Mesendoderm (in vitro differentiated cells): ENCODE results near the gene IL26.

Experiments used
- DNase-seq: peaks from one replicate; pipeline ENCODE4 v3.0.0; 2013
- H2AK5ac ChIP-seq: 2 replicates; pipeline ENCODE4 v1.6.1; 2013; ENCODE audit warnings: low read length, inconsistent platforms
- H2BK120ac ChIP-seq: 2 replicates; pipeline ENCODE4 v1.6.1; 2013; ENCODE audit warnings: low read depth, mild to moderate bottlenecking, low read length, moderate library complexity, mixed read lengths
- H2BK15ac ChIP-seq: replicated peaks from 2 replicates; pipeline ENCODE4 v1.6.1; 2013; ENCODE audit warnings: low read depth, mild to moderate bottlenecking, moderate library complexity
- H2BK5ac ChIP-seq: 2 replicates; pipeline ENCODE4 v1.6.1; 2013; ENCODE audit warnings: low read length, inconsistent platforms
- H3K18ac ChIP-seq: 2 replicates; pipeline ENCODE4 v1.6.1; 2013; ENCODE audit warnings: mild to moderate bottlenecking, low read length, mixed read lengths
- H3K23ac ChIP-seq: one replicate; pipeline ENCODE4 v1.6.1; 2013; ENCODE audit warnings: low read length
- H3K27ac ChIP-seq: 2 replicates; pipeline ENCODE4 v1.5.1; 2013; ENCODE audit warnings: low read depth, mild to moderate bottlenecking, inconsistent platforms, low read length, moderate library complexity
- H3K27me3 ChIP-seq: 2 replicates; pipeline ENCODE4 v1.6.1; 2013; ENCODE audit warnings: low read length, control low read depth, mild to moderate bottlenecking, inconsistent platforms; ENCODE audit not compliant: insufficient read depth, poor library complexity
- H3K36me3 ChIP-seq: 2 replicates; pipeline ENCODE4 v1.6.1; 2013; ENCODE audit warnings: low read length, inconsistent platforms; ENCODE audit not compliant: control insufficient read depth, insufficient read depth
- H3K4ac ChIP-seq: one replicate; pipeline ENCODE4 v1.6.1; 2013; ENCODE audit warnings: low read depth, mild to moderate bottlenecking, low read length, moderate library complexity
- H3K4me1 ChIP-seq: 2 replicates; pipeline ENCODE4 v1.6.1; 2013; ENCODE audit warnings: low read depth, low read length, inconsistent platforms; ENCODE audit not compliant: control insufficient read depth
- H3K4me2 ChIP-seq: 2 replicates; pipeline ENCODE4 v1.6.1; 2013; ENCODE audit warnings: low read length
- H3K4me3 ChIP-seq: 2 replicates; pipeline ENCODE4 v1.5.1; 2013; ENCODE audit warnings: mild to moderate bottlenecking, low read length
- H3K56ac ChIP-seq: one replicate; pipeline ENCODE4 v1.6.1; 2013; ENCODE audit warnings: low read length
- H3K79me1 ChIP-seq: 2 replicates; pipeline ENCODE4 v1.6.1; 2013; ENCODE audit warnings: low read length, inconsistent platforms
- H3K79me2 ChIP-seq: 2 replicates; pipeline ENCODE4 v1.6.1; 2013; ENCODE audit warnings: mild to moderate bottlenecking, low read length; ENCODE audit not compliant: control insufficient read depth, insufficient read depth
- H3K9ac ChIP-seq: 2 replicates; pipeline ENCODE4 v1.6.1; 2013; ENCODE audit warnings: low read length, inconsistent platforms
- H4K5ac ChIP-seq: one replicate; pipeline ENCODE4 v1.6.1; 2013; ENCODE audit warnings: low read length
- H4K8ac ChIP-seq: one replicate; pipeline ENCODE4 v1.6.1; 2013; ENCODE audit warnings: low read depth, mild to moderate bottlenecking, control low read depth, low read length, moderate library complexity
- WGBS: extraction: QIAGEN DNeasy Blood & Tissue Kit; methylation state at CpG from one replicate; pipeline ENCODE4 v1.1.7; 2013; ENCODE audit warnings: low lambda C conversion rate, missing lambda C conversion rate; ENCODE audit not compliant: insufficient coverage; ENCODE audit errors: extremely low coverage; 5-methylcytosine and 5-hydroxymethylcytosine counted together

IL26 gene

GRCh38 chr12:68259318-68259940 is 33.8 kb upstream of the IL26 start:
- no CpG with 5 or more reads among the region's 3 CpGs for WGBS
- H4K5ac ChIP-seq, result no peak overlapping the region
- DNase-seq, result no peak

GRCh38 chr12:68253504-68253903 is 27.9 kb upstream of the IL26 start, which contains the start of gene IL22:
IL22 (minus strand) TSS chr12:68253604; CDS start chr12:68253448, 156 bp downstream.
- no peaks in the 10 kb centered on the region for H3K79me2 ChIP-seq
- H3K4ac ChIP-seq, result no peak within 1 kb of the TSS
- H2BK5ac ChIP-seq, result no peak within 1 kb of the TSS
- H3K18ac ChIP-seq, result no peak within 1 kb of the TSS
- H3K27me3 ChIP-seq, result no peaks in the 10 kb centered on the region
- H2BK15ac ChIP-seq, result no peak within 1 kb of the TSS
- H2AK5ac ChIP-seq, result no peak within 1 kb of the TSS
- WGBS, result no CpG with 5 or more reads among the region's 7 CpGs
- no peaks in the 10 kb centered on the region for H3K4me1 ChIP-seq
- no peaks in the 10 kb centered on the region for H3K36me3 ChIP-seq
- no peak within 1 kb of the TSS for H3K56ac ChIP-seq
- H2BK120ac ChIP-seq, result no peak within 1 kb of the TSS
- H3K79me1 ChIP-seq, result no peaks in the 10 kb centered on the region
- H3K27ac ChIP-seq, result no peak within 1 kb of the TSS
- DNase-seq, result no peak
- H3K4me2 ChIP-seq, result no peak within 1 kb of the TSS
- H4K8ac ChIP-seq, result no peak within 1 kb of the TSS
- H3K23ac ChIP-seq, result no peak within 1 kb of the TSS
- H3K4me3 ChIP-seq, result no peak within 1 kb of the TSS
- H4K5ac ChIP-seq, result no peak within 1 kb of the TSS
- no peak within 1 kb of the TSS for H3K9ac ChIP-seq

More at GRCh38 chr12:68259318-68259940, 33.8 kb upstream of the IL26 start:
- no peak overlapping the region for H3K9ac ChIP-seq
- H3K4me2 ChIP-seq, result no peak overlapping the region
- H2AK5ac ChIP-seq, result no peak overlapping the region
- no peak overlapping the region for H3K4ac ChIP-seq
- H3K27ac ChIP-seq, result no peak overlapping the region
- no peak overlapping the region for H3K56ac ChIP-seq
- no peak overlapping the region for H3K18ac ChIP-seq
- no peak overlapping the region for H2BK120ac ChIP-seq
- H3K4me1 ChIP-seq, result no peaks in the 10 kb centered on the region
- no peak overlapping the region for H3K23ac ChIP-seq
- no peak overlapping the region for H2BK5ac ChIP-seq
- no peaks in the 10 kb centered on the region for H3K36me3 ChIP-seq
- H4K8ac ChIP-seq, result no peak overlapping the region
- no peak overlapping the region for H3K4me3 ChIP-seq
- H3K79me2 ChIP-seq, result no peaks in the 10 kb centered on the region
- H3K79me1 ChIP-seq, result no peaks in the 10 kb centered on the region
- H2BK15ac ChIP-seq, result no peak overlapping the region
- no peaks in the 10 kb centered on the region for H3K27me3 ChIP-seq

GRCh38 chr12:68252077-68252476 is 26.5 kb upstream of the IL26 start:
- Histone ChIP-seq H3K4me1 (no peaks in the 10 kb centered on the region), H3K9ac (no peak overlapping the region), H3K79me1 (no peaks in the 10 kb centered on the region), H3K4me2 (no peak overlapping the region), H3K4me3 (no peak overlapping the region), H2BK15ac (no peak overlapping the region), H3K79me2 (no peaks in the 10 kb centered on the region), H3K36me3 (no peaks in the 10 kb centered on the region), H3K56ac (no peak overlapping the region), H3K18ac (no peak overlapping the region), H2BK120ac (no peak overlapping the region), H3K27ac (no peak overlapping the region), H4K5ac (no peak overlapping the region), H4K8ac (no peak overlapping the region), H3K4ac (no peak overlapping the region), H2BK5ac (no peak overlapping the region), H2AK5ac (no peak overlapping the region), H3K27me3 (no peaks in the 10 kb centered on the region), H3K23ac (no peak overlapping the region)
- no peak for DNase-seq
- WGBS, result no CpG with 5 or more reads among the region's 5 CpGs

GRCh38 chr12:68250454-68250853 is 24.8 kb upstream of the IL26 start:
- no peak overlapping the region for H2BK15ac ChIP-seq
- H3K4ac ChIP-seq, result no peak overlapping the region
- H4K5ac ChIP-seq, result no peak overlapping the region
- H3K27me3 ChIP-seq, result no peaks in the 10 kb centered on the region
- DNase-seq, result no peak
- H3K9ac ChIP-seq, result no peak overlapping the region
- H3K79me2 ChIP-seq, result no peaks in the 10 kb centered on the region
- H3K23ac ChIP-seq, result no peak overlapping the region
- no peak overlapping the region for H3K4me3 ChIP-seq
- H3K36me3 ChIP-seq, result no peaks in the 10 kb centered on the region
- no peaks in the 10 kb centered on the region for H3K79me1 ChIP-seq
- H4K8ac ChIP-seq, result no peak overlapping the region
- no peak overlapping the region for H3K27ac ChIP-seq
- no peak overlapping the region for H2BK5ac ChIP-seq
- no CpG with 5 or more reads among the region's 3 CpGs for WGBS
- H3K18ac ChIP-seq, result no peak overlapping the region
- H2BK120ac ChIP-seq, result no peak overlapping the region
- H3K56ac ChIP-seq, result no peak overlapping the region
- H3K4me2 ChIP-seq, result no peak overlapping the region
- no peaks in the 10 kb centered on the region for H3K4me1 ChIP-seq
- no peak overlapping the region for H2AK5ac ChIP-seq

- Histone ChIP-seq H3K4me3 (no peak overlapping the region), H3K4me2 (no peak overlapping the region), H2AK5ac (no peak overlapping the region), H3K79me1 (no peaks in the 10 kb centered on the region), H3K18ac (no peak overlapping the region), H3K4me1 (no peaks in the 10 kb centered on the region), H2BK15ac (no peak overlapping the region), H2BK120ac (no peak overlapping the region), H3K79me2 (no peaks in the 10 kb centered on the region), H3K9ac (no peak overlapping the region), H3K36me3 (no peaks in the 10 kb centered on the region), H3K27ac (no peak overlapping the region), H3K4ac (no peak overlapping the region), H2BK5ac (no peak overlapping the region), H3K27me3 (no peaks in the 10 kb centered on the region), H4K5ac (no peak overlapping the region), H3K56ac (no peak overlapping the region), H3K23ac (no peak overlapping the region), H4K8ac (no peak overlapping the region)
- no peak for DNase-seq
Observed at GRCh38 chr12:68247785-68248184, 22.2 kb upstream of the IL26 start.

GRCh38 chr12:68246350-68246749 is 20.7 kb upstream of the IL26 start:
- Histone ChIP-seq H3K4me1 (no peaks in the 10 kb centered on the region), H3K56ac (no peak overlapping the region), H3K9ac (no peak overlapping the region), H2BK5ac (no peak overlapping the region), H3K4me2 (no peak overlapping the region), H3K4me3 (no peak overlapping the region), H3K18ac (no peak overlapping the region), H3K23ac (no peak overlapping the region), H2BK15ac (no peak overlapping the region), H2AK5ac (no peak overlapping the region), H3K4ac (no peak overlapping the region), H3K27me3 (no peaks in the 10 kb centered on the region), H3K27ac (no peak overlapping the region), H2BK120ac (no peak overlapping the region), H3K36me3 (no peaks in the 10 kb centered on the region), H4K8ac (no peak overlapping the region), H3K79me1 (no peaks in the 10 kb centered on the region), H4K5ac (no peak overlapping the region), H3K79me2 (no peaks in the 10 kb centered on the region)
- no peak for DNase-seq
- WGBS, result no CpG with 5 or more reads among the region's 6 CpGs
